CD14-positive monocyte (primary cell): ENCODE data around the gene WNT7A. TPM values are rescaled to one million over a fixed set of nuclear protein-coding genes. Genes with fewer than 3 reads are reported as not detected.

ENCODE experiments used
- DNase-seq, 3 donors: peaks; one replicate each; pipeline ENCODE4 v3.0.0-alpha.2; 2011 to 2022
- H2AFZ ChIP-seq: 2 replicates; pipeline ENCODE4 v1.6.0; 2012; ENCODE audit warnings: mild to moderate bottlenecking, low read depth, low read length, inconsistent platforms; ENCODE audit not compliant: insufficient read depth, poor library complexity, severe bottlenecking
- H3K27ac ChIP-seq, 2 donors: 1 replicate in 1 of 2; 2 replicates in 1 of 2; pipeline ENCODE4 v1.5.1; 2012 to 2013; ENCODE audit warnings: low read length in 2 of 2, control low read depth in 1 of 2, inconsistent platforms in 1 of 2, low read depth in 1 of 2, mild to moderate bottlenecking in 1 of 2
- H3K27me3 ChIP-seq, 2 donors: one replicate each; pipeline versions ENCODE4 v1.6.0 to v1.6.1; 2011 to 2013; ENCODE audit warnings: low read length in 2 of 2; ENCODE audit not compliant: control insufficient read depth in 2 of 2, insufficient read depth in 2 of 2
- H3K36me3 ChIP-seq, 2 donors: replicated peaks in 1 of 2; 1 replicate in 1 of 2; 2 replicates in 1 of 2; pipeline versions ENCODE4 v1.5.1 to v1.6.1; 2012 to 2013; ENCODE audit warnings: low read length in 2 of 2, control low read depth in 1 of 2, inconsistent platforms in 1 of 2, mild to moderate bottlenecking in 1 of 2; ENCODE audit not compliant: insufficient read depth in 2 of 2, control insufficient read depth in 1 of 2
- H3K4me1 ChIP-seq, 2 donors: 1 replicate in 1 of 2; 2 replicates in 1 of 2; pipeline versions ENCODE4 v1.5.1 to v1.6.1; 2012 to 2013; ENCODE audit warnings: low read length in 2 of 2, control low read depth in 1 of 2, inconsistent platforms in 1 of 2, mild to moderate bottlenecking in 1 of 2, moderate library complexity in 1 of 2; ENCODE audit not compliant: insufficient read depth in 2 of 2, control insufficient read depth in 1 of 2
- H3K4me2 ChIP-seq: replicated peaks from 2 replicates; pipeline ENCODE3; 2012; ENCODE audit warnings: low read length, moderate library complexity, mild to moderate bottlenecking; ENCODE audit not compliant: poor library complexity, severe bottlenecking; ENCODE audit errors: extremely low read depth
- H3K4me3 ChIP-seq, 3 experiments: fragments of 200-600 bp in 1 of 3; sonication (generic) in 1 of 3; replicated peaks in 1 of 3; 1 replicate in 2 of 3; 2 replicates in 1 of 3; pipeline ENCODE4 v1.5.1; 2011 to 2013; ENCODE audit warnings: low read length in 3 of 3, mild to moderate bottlenecking in 3 of 3, control low read depth in 2 of 3, low read depth in 2 of 3, inconsistent platforms in 1 of 3, moderate library complexity in 1 of 3
- H3K79me2 ChIP-seq: 2 replicates; pipeline ENCODE4 v1.6.0; 2012; ENCODE audit warnings: mild to moderate bottlenecking, control low read depth, inconsistent platforms, low read length, moderate library complexity; ENCODE audit not compliant: insufficient read depth
- H3K9ac ChIP-seq: 2 replicates; pipeline ENCODE4 v1.6.0; 2017; ENCODE audit warnings: low read length, mild to moderate bottlenecking; ENCODE audit not compliant: insufficient read depth, poor library complexity, severe bottlenecking
- H3K9me3 ChIP-seq, 2 donors: replicated peaks in 1 of 2; 1 replicate in 1 of 2; 2 replicates in 1 of 2; pipeline versions ENCODE4 v1.5.1 to v1.6.1; 2012 to 2013; ENCODE audit warnings: low read length in 2 of 2, control low read depth in 1 of 2; ENCODE audit not compliant: control insufficient read depth in 1 of 2, insufficient read depth in 1 of 2
- H4K20me1 ChIP-seq: 2 replicates; pipeline ENCODE4 v1.6.0; 2012; ENCODE audit warnings: mild to moderate bottlenecking, low read length, control low read depth, moderate library complexity; ENCODE audit not compliant: insufficient read depth
- H3K27ac Mint-ChIP-seq, 7 donors: one replicate each; pipeline ENCODE4 v1.8.0; 2020; ENCODE audit warnings: mild to moderate bottlenecking in 7 of 7, mixed read lengths in 7 of 7, moderate library complexity in 6 of 7, inconsistent platforms in 2 of 7
- H3K27me3 Mint-ChIP-seq, 3 donors: one replicate each; pipeline ENCODE4 v1.8.0; 2021 to 2022; ENCODE audit warnings: low read depth in 3 of 3, mild to moderate bottlenecking in 3 of 3, mixed read lengths in 3 of 3, moderate library complexity in 3 of 3, inconsistent platforms in 1 of 3
- H3K36me3 Mint-ChIP-seq, 2 donors: one replicate each; pipeline ENCODE4 v1.8.0; 2020; ENCODE audit warnings: mixed read lengths in 2 of 2, inconsistent platforms in 1 of 2, mild to moderate bottlenecking in 1 of 2
- H3K4me1 Mint-ChIP-seq: one replicate; pipeline ENCODE4 v1.8.0; 2020; ENCODE audit warnings: mild to moderate bottlenecking, mixed read lengths
- H3K4me3 Mint-ChIP-seq, 2 donors: one replicate each; pipeline ENCODE4 v1.8.0; 2020; ENCODE audit warnings: mild to moderate bottlenecking in 2 of 2, mixed read lengths in 2 of 2, moderate library complexity in 1 of 2
- H3K9me3 Mint-ChIP-seq, 7 donors: one replicate each; pipeline ENCODE4 v1.8.0; 2020 to 2022; ENCODE audit warnings: mixed read lengths in 7 of 7, mild to moderate bottlenecking in 6 of 7, moderate library complexity in 6 of 7, inconsistent platforms in 2 of 7
- WGBS: methylation state at CpG from one replicate; pipeline ENCODE4 v1.1.5; 2013; ENCODE audit warnings: missing lambda C conversion rate; ENCODE audit not compliant: insufficient coverage; 5-methylcytosine and 5-hydroxymethylcytosine counted together
- intact Hi-C, 2 donors: fragments of 100-400 bp; cut with micrococcal nuclease; formaldehyde crosslinking; loops; one replicate each; pipeline versions ENCODE4 v1.15.0 to v1.15.1; 2023
- polyA plus RNA-seq, 3 donors: library from polyadenylated mRNA; depleted of rRNA in 1 of 3; unstranded in 2 of 3; stranded (reverse) in 1 of 3; fragments of 300-500 nt in 2 of 3; fragments of >200 nt in 1 of 3; fragmentation: Illumina TruSeq in 2 of 3; gene quantifications; 1 replicate in 2 of 3; 2 replicates in 1 of 3; pipeline ENCODE4 v1.2.3, GENCODE V29; 2012 to 2021
- TF ChIP-seq, protein P1 (sequence below): fragments of 200-600 bp; IDR thresholded peaks from one replicate; pipeline ENCODE4 v1.8.0; 2022; ENCODE audit warnings: antibody characterized with exemption, mild to moderate bottlenecking

The WNT7A gene
- polyA plus RNA-seq, 3 donors: not detected

DNA sequence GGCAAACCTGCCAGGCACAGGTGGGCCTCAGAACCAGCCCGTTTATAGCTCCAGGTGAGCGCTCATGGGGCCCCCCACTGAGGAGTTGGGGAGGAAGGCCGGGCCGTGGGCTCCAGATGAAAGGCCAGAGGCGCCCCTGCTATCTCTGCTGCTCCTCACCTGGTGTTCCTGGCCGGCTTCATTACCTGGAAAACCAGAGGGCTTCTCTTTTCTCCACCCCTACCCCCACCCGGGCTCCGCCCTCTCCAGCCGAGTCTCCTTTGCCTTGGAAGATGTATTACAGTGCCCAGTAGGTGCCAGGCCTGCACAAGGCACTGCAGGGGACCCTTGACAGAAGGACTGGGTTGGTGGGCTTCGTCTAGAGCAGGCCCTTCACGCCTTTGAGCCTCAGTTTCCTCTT is 111.4 kb downstream of the WNT7A start:
- H3K4me3 ChIP-seq: no peak overlapping the region
- Mint-ChIP-seq H3K4me1 (no peaks in the 10 kb centered on the region), H3K4me3 (no peak overlapping the region), H3K36me3 (no peaks in the 10 kb centered on the region), H3K27me3 (peaks cover under 1 to 3% (median 1%) of the 10 kb centered on the region in 3 donors), H3K9me3 (peaks cover 0 to 3% (median 1%) of the 10 kb centered on the region in 7 donors), H3K27ac (no peak overlapping the region)
- intact Hi-C loops: no loop called here
- no peaks in the 10 kb centered on the region for H3K27me3 ChIP-seq
- no peak overlapping the region for H3K27ac ChIP-seq
- TF ChIP-seq, protein P1, sequence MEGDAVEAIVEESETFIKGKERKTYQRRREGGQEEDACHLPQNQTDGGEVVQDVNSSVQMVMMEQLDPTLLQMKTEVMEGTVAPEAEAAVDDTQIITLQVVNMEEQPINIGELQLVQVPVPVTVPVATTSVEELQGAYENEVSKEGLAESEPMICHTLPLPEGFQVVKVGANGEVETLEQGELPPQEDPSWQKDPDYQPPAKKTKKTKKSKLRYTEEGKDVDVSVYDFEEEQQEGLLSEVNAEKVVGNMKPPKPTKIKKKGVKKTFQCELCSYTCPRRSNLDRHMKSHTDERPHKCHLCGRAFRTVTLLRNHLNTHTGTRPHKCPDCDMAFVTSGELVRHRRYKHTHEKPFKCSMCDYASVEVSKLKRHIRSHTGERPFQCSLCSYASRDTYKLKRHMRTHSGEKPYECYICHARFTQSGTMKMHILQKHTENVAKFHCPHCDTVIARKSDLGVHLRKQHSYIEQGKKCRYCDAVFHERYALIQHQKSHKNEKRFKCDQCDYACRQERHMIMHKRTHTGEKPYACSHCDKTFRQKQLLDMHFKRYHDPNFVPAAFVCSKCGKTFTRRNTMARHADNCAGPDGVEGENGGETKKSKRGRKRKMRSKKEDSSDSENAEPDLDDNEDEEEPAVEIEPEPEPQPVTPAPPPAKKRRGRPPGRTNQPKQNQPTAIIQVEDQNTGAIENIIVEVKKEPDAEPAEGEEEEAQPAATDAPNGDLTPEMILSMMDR: no peak
- peaks cover 0 to 4% of the 10 kb centered on the region in 2 donors for H3K4me1 ChIP-seq
- H2AFZ ChIP-seq: no peak overlapping the region
- no peak overlapping the region for H3K9ac ChIP-seq
- no peak overlapping the region for H3K4me2 ChIP-seq
- H4K20me1 ChIP-seq: no peaks in the 10 kb centered on the region
- no peak for DNase-seq
- no peaks in the 10 kb centered on the region for H3K36me3 ChIP-seq
- WGBS: 83% methylated on average over 4 of the region's 11 CpGs
- H3K9me3 ChIP-seq: no peaks in the 10 kb centered on the region
- no peaks in the 10 kb centered on the region for H3K79me2 ChIP-seq

DNA sequence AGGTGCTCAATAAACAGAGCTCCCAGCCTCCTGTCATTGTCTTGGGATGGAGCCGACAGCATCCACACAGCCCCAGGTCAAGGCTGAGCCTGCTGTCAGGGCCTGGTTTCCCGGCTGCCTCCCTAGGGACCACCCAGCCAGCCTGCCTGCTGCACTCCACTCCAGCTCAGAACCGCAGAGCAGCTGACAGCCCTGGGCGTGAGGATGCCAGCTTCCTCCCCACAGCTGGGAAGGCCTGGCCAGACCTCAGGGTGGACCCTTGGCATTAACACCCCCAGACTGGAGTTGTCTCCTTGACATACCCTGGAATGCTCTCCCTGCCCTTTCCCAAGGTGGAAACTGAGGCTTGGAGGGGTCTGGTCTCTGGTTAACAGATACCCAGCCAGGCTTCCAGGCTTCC is 112.0 kb downstream of the WNT7A start:
- intact Hi-C loops: no loop called here
- Histone ChIP-seq H3K27me3 (no peaks in the 10 kb centered on the region), H3K27ac (no peak overlapping the region), H3K9ac (no peak overlapping the region), H4K20me1 (no peaks in the 10 kb centered on the region), H3K36me3 (no peaks in the 10 kb centered on the region), H3K4me2 (no peak overlapping the region), H3K79me2 (no peaks in the 10 kb centered on the region), H2AFZ (no peak overlapping the region), H3K9me3 (peaks cover 0 to 2% of the 10 kb centered on the region in 2 donors), H3K4me1 (peaks cover 0 to 4% of the 10 kb centered on the region in 2 donors), H3K4me3 (no peak overlapping the region)
- peaks cover 0 to 3% (median 1%) of the 10 kb centered on the region in 3 donors for H3K27me3 Mint-ChIP-seq
- H3K4me1 Mint-ChIP-seq: no peaks in the 10 kb centered on the region
- TF ChIP-seq, protein P1: no peak
- H3K36me3 Mint-ChIP-seq: no peaks in the 10 kb centered on the region
- no peak overlapping the region for H3K4me3 Mint-ChIP-seq
- WGBS: 83% methylated on average over 4 of the region's 4 CpGs
- no peak overlapping the region for H3K27ac Mint-ChIP-seq
- DNase-seq: no peak
- peaks cover 0 to 6% (median 3%) of the 10 kb centered on the region in 7 donors for H3K9me3 Mint-ChIP-seq
